B cell (primary cell): Measurements from ENCODE around the gene ARHGDIA. TPM values are rescaled to one million over a fixed set of nuclear protein-coding genes. Genes with fewer than 3 reads are reported as not detected.

Source experiments
- ATAC-seq: fragments of 200-7000 bp; cut with Tn5 transposase; one replicate; pipeline ENCODE4 v1.10.0; 2021; ENCODE audit warnings: low read depth, mild to moderate bottlenecking, moderate number of reproducible peaks, moderate library complexity
- CTCF ChIA-PET: fragments of 350-600 bp; sonication (Branson Sonifier 250); formaldehyde crosslinking; loops from one replicate; lab custom pipeline; 2021; ENCODE audit warnings: antibody characterized with exemption, inconsistent platforms; lab: Charles Lee
- POLR2A ChIA-PET: fragments of 350-600 bp; sonication (Branson Sonifier 250); formaldehyde crosslinking; loops from one replicate; lab custom pipeline; 2021; ENCODE audit warnings: antibody characterized with exemption; lab: Charles Lee
- DNase-seq: peaks from one replicate; pipeline ENCODE4 v3.0.0; 2013
- H2AFZ ChIP-seq: 2 replicates; pipeline ENCODE4 v1.6.1; 2012; ENCODE audit warnings: mild to moderate bottlenecking, low read depth, low read length; ENCODE audit not compliant: insufficient read depth, poor library complexity, severe bottlenecking
- H3K27ac ChIP-seq, 2 donors: 1 replicate in 1 of 2; 2 replicates in 1 of 2; pipeline ENCODE4 v1.5.1; 2012 to 2013; ENCODE audit warnings: low read length in 2 of 2, mild to moderate bottlenecking in 2 of 2, moderate library complexity in 1 of 2
- H3K27me3 ChIP-seq, 4 experiments: fragments of 200-600 bp in 1 of 4; sonication (generic) in 1 of 4; replicated peaks in 1 of 4; 1 replicate in 2 of 4; 2 replicates in 2 of 4; pipeline versions ENCODE4 v1.6.1 to v1.7.0; 2013 to 2016; ENCODE audit warnings: low read length in 3 of 4, mild to moderate bottlenecking in 2 of 4, mixed read lengths in 1 of 4, moderate library complexity in 1 of 4; ENCODE audit not compliant: insufficient read depth in 4 of 4, control insufficient read depth in 3 of 4; ENCODE audit errors: control extremely low read depth in 1 of 4
- H3K36me3 ChIP-seq, 2 experiments: replicated peaks in 1 of 2; 1 replicate in 1 of 2; 2 replicates in 1 of 2; pipeline versions ENCODE4 v1.6.1 to v1.7.1; 2013; ENCODE audit warnings: low read length in 1 of 2; ENCODE audit not compliant: insufficient read depth in 2 of 2, control insufficient read depth in 1 of 2; ENCODE audit errors: control extremely low read depth in 1 of 2, extremely low read depth in 1 of 2
- H3K4me1 ChIP-seq, 2 donors: fragments of 200-600 bp in 1 of 2; sonication (generic) in 1 of 2; 1 replicate in 1 of 2; 2 replicates in 1 of 2; pipeline versions ENCODE4 v1.5.1 to v1.6.1; 2013 to 2017; ENCODE audit warnings: low read length in 2 of 2; ENCODE audit not compliant: control insufficient read depth in 2 of 2, insufficient read depth in 2 of 2
- H3K4me2 ChIP-seq: replicated peaks from 2 replicates; pipeline ENCODE3; 2012; ENCODE audit warnings: mild to moderate bottlenecking, low read depth, low read length; ENCODE audit not compliant: poor library complexity, severe bottlenecking
- H3K4me3 ChIP-seq, 5 experiments: fragments of 200-600 bp in 1 of 5; sonication (generic) in 1 of 5; 1 replicate in 3 of 5; 2 replicates in 2 of 5; pipeline versions ENCODE4 v1.5.1 to v1.7.0; 2011 to 2016; ENCODE audit warnings: low read length in 4 of 5, mild to moderate bottlenecking in 4 of 5, low read depth in 2 of 5, control low read depth in 1 of 5, moderate library complexity in 1 of 5; ENCODE audit not compliant: insufficient read depth in 1 of 5; ENCODE audit errors: control extremely low read depth in 1 of 5, extremely low read depth in 1 of 5
- H3K79me2 ChIP-seq: fragments of 200-600 bp; sonication (generic); one replicate; pipeline ENCODE4 v1.6.0; 2016; ENCODE audit warnings: low read length; ENCODE audit not compliant: control insufficient read depth, insufficient read depth
- H3K9ac ChIP-seq: fragments of 200-600 bp; sonication (generic); 2 replicates; pipeline ENCODE4 v1.6.1; 2017; ENCODE audit warnings: mild to moderate bottlenecking, low read length, moderate library complexity
- H3K9me3 ChIP-seq, 3 donors: one replicate each; pipeline versions ENCODE4 v1.6.1 to v1.7.1; 2013; ENCODE audit warnings: low read length in 2 of 3; ENCODE audit not compliant: control insufficient read depth in 2 of 3, insufficient read depth in 1 of 3; ENCODE audit errors: control extremely low read depth in 1 of 3
- H4K20me1 ChIP-seq: 2 replicates; pipeline ENCODE4 v1.6.0; 2012; ENCODE audit warnings: mild to moderate bottlenecking, low read length; ENCODE audit not compliant: insufficient read depth, control insufficient read depth, poor library complexity, severe bottlenecking
- H3K27ac Mint-ChIP-seq: one replicate; pipeline ENCODE4 v1.8.0; 2021; ENCODE audit warnings: mixed read lengths
- H3K27me3 Mint-ChIP-seq: one replicate; pipeline ENCODE4 v1.8.0; 2021; ENCODE audit warnings: mixed read lengths
- H3K4me1 Mint-ChIP-seq: one replicate; pipeline ENCODE4 v1.8.0; 2021; ENCODE audit warnings: mixed read lengths
- H3K4me3 Mint-ChIP-seq: one replicate; pipeline ENCODE4 v1.8.0; 2021; ENCODE audit warnings: mixed read lengths
- H3K9me3 Mint-ChIP-seq: one replicate; pipeline ENCODE4 v1.8.0; 2022; ENCODE audit warnings: mixed read lengths; ENCODE audit not compliant: insufficient read depth
- CTCF ChIP-seq: fragments of 200-600 bp; IDR thresholded peaks from one replicate; pipeline ENCODE4 v1.8.0; 2022; ENCODE audit warnings: antibody characterized with exemption, mild to moderate bottlenecking
- EZH2 ChIP-seq: IDR thresholded peaks from 2 replicates; pipeline ENCODE4 v1.6.1; 2012; ENCODE audit warnings: borderline replicate concordance, low read depth, mild to moderate bottlenecking, moderate library complexity, low read length; ENCODE audit not compliant: insufficient read depth, poor library complexity, severe bottlenecking
- WGBS: methylation state at CpG from one replicate; pipeline ENCODE4 v1.1.5; 2013; ENCODE audit warnings: missing lambda C conversion rate; ENCODE audit not compliant: insufficient coverage; 5-methylcytosine and 5-hydroxymethylcytosine counted together
- intact Hi-C: fragments of 100-400 bp; cut with micrococcal nuclease; formaldehyde crosslinking; loops from one replicate; pipeline ENCODE4 v1.10.0; 2022
- polyA plus RNA-seq: library from polyadenylated mRNA; depleted of rRNA; stranded (reverse); fragments of >200 nt; gene quantifications from 2 replicates; pipeline ENCODE4 v1.2.3, GENCODE V29; 2012
- total RNA-seq, 2 donors: library from RNA; stranded (reverse); fragments of 120-200 nt in 1 of 2; gene quantifications; 1 replicate in 1 of 2; 2 replicates in 1 of 2; pipeline versions ENCODE4 v1.2.3 to v1.2.4, GENCODE V29; 2013 to 2022

Gene ARHGDIA
- total and polyA plus RNA-seq, 2 donors (not counting 1 experiment from before 2014, with no cell fraction given) = 262 to 510 TPM

DNA sequence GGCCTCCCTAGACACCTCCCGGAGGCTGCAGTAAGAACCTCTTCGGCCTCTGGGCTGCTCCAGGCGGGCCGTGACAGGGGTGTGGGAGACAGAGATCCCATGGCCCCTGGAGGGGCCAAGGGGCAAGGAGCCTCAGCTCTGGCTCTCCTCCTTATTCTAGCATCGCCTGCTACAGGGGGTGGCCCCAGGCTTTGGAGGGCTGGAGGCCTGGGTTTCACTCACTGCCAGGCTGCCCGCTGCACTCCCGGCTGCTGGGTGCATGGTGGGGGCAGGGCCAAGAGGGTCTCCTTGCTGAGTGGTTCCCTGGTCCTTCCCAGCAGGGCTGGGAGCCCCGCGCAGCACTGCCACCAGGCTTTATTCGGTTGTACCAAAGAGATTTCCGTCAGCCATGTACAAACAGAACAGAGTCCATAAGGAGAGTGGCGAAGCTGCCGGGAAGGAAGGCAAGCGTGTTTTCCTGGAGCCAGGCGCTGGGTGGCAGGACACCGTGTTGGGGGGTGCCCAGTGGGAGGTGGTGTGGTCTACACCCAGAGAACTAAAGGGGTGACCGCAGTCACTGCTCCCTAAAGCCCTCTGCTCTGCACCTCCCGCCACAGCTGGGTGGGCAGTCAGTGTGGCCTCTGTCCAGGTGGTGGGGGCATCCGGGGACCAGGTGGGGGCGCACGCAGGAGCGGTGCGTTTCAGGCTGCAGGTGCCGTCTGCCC is 32.9 kb upstream of the ARHGDIA start:
- DNase-seq = no peak

More for the DNA sequence above, 32.9 kb upstream of the ARHGDIA start:
- Histone ChIP-seq H3K9ac (no peak overlapping the region), H3K79me2 (peaks cover 8% of the 10 kb centered on the region), H3K4me3 (no peak overlapping the region), H3K27ac (no peak overlapping the region), H3K36me3 (peaks cover 0 to 35% of the 10 kb centered on the region in 2 experiments), H4K20me1 (peaks cover 2% of the 10 kb centered on the region), H3K4me1 (peaks cover 6 to 15% of the 10 kb centered on the region in 2 donors), H3K9me3 (no peaks in the 10 kb centered on the region), H2AFZ (no peak overlapping the region), H3K4me2 (no peak overlapping the region), H3K27me3 (peaks cover 0 to 20% (median 7%) of the 10 kb centered on the region in 4 experiments)
- no peak for ATAC-seq
- Mint-ChIP-seq H3K27me3 (peaks cover 7% of the 10 kb centered on the region), H3K27ac (no peak overlapping the region), H3K9me3 (no peaks in the 10 kb centered on the region), H3K4me1 (peaks cover 5% of the 10 kb centered on the region), H3K4me3 (no peak overlapping the region)
- CTCF ChIA-PET = no interaction called here
- POLR2A ChIA-PET = no interaction called here
- TF ChIP-seq CTCF (no peak), EZH2 (no peak)
- 94% methylated on average over 19 of the region's 24 CpGs for WGBS
- intact Hi-C loops = no loop called here
